ENCODE measurements around the gene MOB3B. TPM values are rescaled to one million over a fixed set of nuclear protein-coding genes. Genes with fewer than 3 reads are reported as not detected.
"Not testable (repeated sequence)": the region's sequence is repeated elsewhere in the genome, so short reads cannot be mapped to it uniquely, and the experiment has no call there.

The MOB3B gene
- polyA plus RNA-seq, 2 of the 4 experiments (the other 2 are of a cell fraction), result 6.0 to 6.4 TPM

DNA sequence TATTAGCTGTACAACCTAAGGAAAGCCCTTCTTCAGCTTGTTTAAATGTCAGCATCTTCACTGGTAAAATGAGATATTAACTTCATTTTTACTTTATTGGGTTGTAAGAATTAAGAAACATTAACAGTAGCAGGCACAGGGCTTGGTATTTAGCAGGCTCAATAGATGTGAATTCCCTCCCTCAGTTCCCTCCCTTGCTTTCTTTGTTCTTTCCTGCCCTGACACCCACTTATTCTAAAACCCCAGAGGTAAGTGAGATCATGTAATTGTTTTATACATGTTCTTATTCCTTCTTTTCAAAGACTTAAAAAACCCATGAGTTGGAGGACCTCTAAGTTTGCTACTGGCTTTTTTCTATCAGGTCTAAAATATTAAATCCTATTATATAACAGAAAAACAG is 78.9 kb downstream of the MOB3B start:
- no peak overlapping the region for H3K27ac ChIP-seq
- ATAC-seq (no peak), FAIRE-seq (no peak), DNase-seq (ENCODE audit: low read depth in 1 of 2, low spot score in 1 of 2) (no peak)
- CTCF ChIA-PET, result interaction anchor here (2.6 kb wide), 1 partner anchor 13 kb away, joined by 9 read pairs; no protein-coding TSS in a partner anchor
- H3K4me3 ChIP-seq, result no peak overlapping the region
- TF ChIP-seq, protein P1, sequence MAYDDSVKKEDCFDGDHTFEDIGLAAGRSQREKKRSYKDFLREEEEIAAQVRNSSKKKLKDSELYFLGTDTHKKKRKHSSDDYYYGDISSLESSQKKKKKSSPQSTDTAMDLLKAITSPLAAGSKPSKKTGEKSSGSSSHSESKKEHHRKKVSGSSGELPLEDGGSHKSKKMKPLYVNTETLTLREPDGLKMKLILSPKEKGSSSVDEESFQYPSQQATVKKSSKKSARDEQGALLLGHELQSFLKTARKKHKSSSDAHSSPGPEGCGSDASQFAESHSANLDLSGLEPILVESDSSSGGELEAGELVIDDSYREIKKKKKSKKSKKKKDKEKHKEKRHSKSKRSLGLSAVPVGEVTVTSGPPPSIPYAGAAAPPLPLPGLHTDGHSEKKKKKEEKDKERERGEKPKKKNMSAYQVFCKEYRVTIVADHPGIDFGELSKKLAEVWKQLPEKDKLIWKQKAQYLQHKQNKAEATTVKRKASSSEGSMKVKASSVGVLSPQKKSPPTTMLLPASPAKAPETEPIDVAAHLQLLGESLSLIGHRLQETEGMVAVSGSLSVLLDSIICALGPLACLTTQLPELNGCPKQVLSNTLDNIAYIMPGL (CRISPR knock-in tag; IDR thresholded peaks at IDR 0.05; ENCODE audit: borderline replicate concordance), result no peak
- no peak overlapping the region for H3K4me2 ChIP-seq
- POLR2A ChIA-PET, result no interaction called here
- H3K4me1 ChIP-seq, result 0 out of 3 replicates have a peak, but pooled peaks cover 3% of the 10 kb centered on the region
- no peaks in the 10 kb centered on the region for H3K9me3 ChIP-seq

DNA sequence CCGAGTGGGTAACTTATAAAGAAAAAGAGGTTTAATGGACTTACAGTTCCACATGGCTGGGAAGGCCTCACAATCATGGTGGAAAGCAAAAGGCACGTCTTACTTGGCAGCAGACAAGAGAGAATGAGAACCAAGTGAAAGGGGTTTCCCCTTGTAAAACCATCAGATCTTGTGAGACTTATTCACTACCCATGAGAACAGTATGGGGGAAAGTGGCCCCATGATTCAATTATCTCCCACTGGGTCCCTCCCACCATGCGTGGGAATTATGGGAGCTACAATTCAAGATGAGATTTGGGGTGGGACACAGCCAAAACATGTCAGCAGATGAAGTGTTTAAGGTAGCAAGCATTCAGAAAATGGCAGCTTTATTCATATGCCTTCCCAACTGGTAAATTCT is 81.3 kb downstream of the MOB3B start:
- H3K4me2 ChIP-seq; POLR2A ChIA-PET; FAIRE-seq; H3K9me3 ChIP-seq; H3K27ac ChIP-seq; H3K4me3 ChIP-seq; ATAC-seq; H3K4me1 ChIP-seq; DNase-seq (ENCODE audit: low read depth in 1 of 2, low spot score in 1 of 2): not testable (repeated sequence)
- CTCF ChIA-PET, result interaction anchor here (1.4 kb wide), 1 partner anchor 10 kb away, joined by 3 read pairs; no protein-coding TSS in a partner anchor
- WGBS (ENCODE audit: missing lambda C conversion rate), result 41% methylated on average over 3 of the region's 3 CpGs

DNA sequence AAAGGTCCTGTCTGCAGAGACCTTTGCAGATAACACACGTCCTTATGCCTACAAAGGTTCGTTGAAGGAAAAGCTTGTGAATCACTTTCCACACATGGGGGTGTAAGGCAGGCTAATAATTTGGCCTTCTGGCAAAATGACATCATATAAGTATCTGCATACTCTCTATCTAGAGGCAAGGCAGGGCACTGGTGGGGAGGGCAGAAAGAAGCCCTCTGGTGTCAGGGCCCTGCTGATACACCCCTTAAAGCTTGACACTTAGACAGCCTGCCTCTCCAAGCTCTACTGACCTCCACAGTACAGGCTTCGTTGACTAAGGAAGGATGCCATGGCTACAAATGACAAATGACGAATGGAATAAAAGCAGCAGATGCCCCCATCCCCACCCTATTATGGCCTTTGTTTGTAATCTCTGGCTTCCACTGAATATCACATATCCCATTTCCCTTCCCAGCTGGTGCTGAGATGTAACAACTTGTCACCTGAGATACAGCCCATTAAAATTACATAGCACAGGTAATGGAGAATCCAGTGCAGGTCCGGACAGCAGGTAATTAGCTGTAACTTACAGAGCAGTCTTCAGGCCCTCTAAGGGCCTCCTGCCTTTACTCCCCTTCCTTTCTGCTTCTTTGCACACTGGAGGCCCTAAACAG is 82.5 kb downstream of the MOB3B start:
- FAIRE-seq (no peak), DNase-seq (ENCODE audit: low read depth in 1 of 2, low spot score in 1 of 2) (no peak), ATAC-seq (peak; percentile 56 to 68; a peak in 3 of 6 replicates)
- ChIA-PET POLR2A (interaction anchor here (0.7 kb wide), 1 partner anchor 70 kb away, joined by 3 read pairs; no protein-coding TSS in a partner anchor), CTCF (interaction anchor here (0.6 to 1.2 kb wide), 6 partner anchors 13 to 114 kb away, joined by 3 to 5 read pairs (median 3); partner anchors contain the start of gene MOB3B)
- no peak overlapping the region for H3K4me2 ChIP-seq
- H3K9me3 ChIP-seq, result no peaks in the 10 kb centered on the region
- H3K4me3 ChIP-seq, result no peak overlapping the region
- H3K27ac ChIP-seq, result no peak overlapping the region
- TF ChIP-seq ESRRA (IDR thresholded peaks at IDR 0.05; ENCODE audit: borderline replicate concordance, low read length), result no peak
- TF ChIP-seq TP53 (CRISPR knock-in tag; IDR thresholded peaks at IDR 0.05), result no peak
- no peak for TF ChIP-seq ATOH8 (CRISPR knock-in tag; IDR thresholded peaks at IDR 0.05; ENCODE audit: low read depth)
- H3K4me1 ChIP-seq, result no peaks in the 10 kb centered on the region
- 55% methylated on average over 5 of the region's 5 CpGs for WGBS (ENCODE audit: missing lambda C conversion rate)

DNA sequence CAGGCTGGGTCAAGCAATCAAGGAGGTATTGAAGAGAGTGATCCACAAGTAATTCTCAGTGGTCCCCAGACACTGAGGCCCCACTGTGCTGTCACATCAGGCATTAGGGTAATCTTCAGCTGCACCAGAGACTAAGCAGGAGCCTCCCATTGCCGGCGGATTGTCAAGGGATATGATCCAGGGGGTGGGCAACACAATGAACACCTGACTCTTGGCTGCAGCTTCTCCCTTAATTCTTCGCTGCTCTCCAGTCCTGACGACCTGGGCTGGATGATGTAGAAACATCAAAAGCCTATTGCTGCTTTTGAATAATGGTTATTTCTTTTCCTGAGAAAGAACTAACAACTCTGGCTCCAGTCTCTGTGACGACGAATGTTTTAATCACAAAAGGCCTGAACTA is 83.9 kb downstream of the MOB3B start:
- no peaks in the 10 kb centered on the region for H3K4me1 ChIP-seq
- TF ChIP-seq EHMT2 (IDR thresholded peaks at IDR 0.05; ENCODE audit: low read depth), result no peak
- no peak for ATAC-seq
- H3K9me3 ChIP-seq, result no peaks in the 10 kb centered on the region
- POLR2A ChIA-PET, result no interaction called here
- no peak for FAIRE-seq
- CTCF ChIA-PET, result interaction anchor here (1.2 to 1.3 kb wide), 2 partner anchors 79 to 112 kb away, joined by 4 read pairs; partner anchors contain the start of gene IFNK
- no peak overlapping the region for H3K4me3 ChIP-seq
- H3K4me2 ChIP-seq, result no peak overlapping the region
- WGBS (ENCODE audit: missing lambda C conversion rate), result 73% methylated on average over 6 of the region's 6 CpGs
- no peak overlapping the region for H3K27ac ChIP-seq
- no peak for DNase-seq (ENCODE audit: low read depth in 1 of 2, low spot score in 1 of 2)

- WGBS (ENCODE audit: missing lambda C conversion rate), result 72% methylated on average over 5 of the region's 5 CpGs
Observed at GRCh38 chr9:27445057-27445595, 84.5 kb downstream of the MOB3B start.

More at GRCh38 chr9:27445057-27445595, 84.5 kb downstream of the MOB3B start:
- FAIRE-seq, result no peak
- TF ChIP-seq RCOR1 (IDR thresholded peaks at IDR 0.05; ENCODE audit: low read depth, low read length), result no peak
- TF ChIP-seq POLR2AphosphoS2 (conservative IDR thresholded peaks at IDR 0.05; ENCODE audit: low read length), result no peak
- TF ChIP-seq TP53 (CRISPR knock-in tag; IDR thresholded peaks at IDR 0.05), result no peak
- TF ChIP-seq CBX2 (IDR thresholded peaks at IDR 0.05; ENCODE audit: borderline replicate concordance, low read depth), result no peak
- no peak for TF ChIP-seq JUN (IDR thresholded peaks at IDR 0.05)
- TF ChIP-seq, protein P2, sequence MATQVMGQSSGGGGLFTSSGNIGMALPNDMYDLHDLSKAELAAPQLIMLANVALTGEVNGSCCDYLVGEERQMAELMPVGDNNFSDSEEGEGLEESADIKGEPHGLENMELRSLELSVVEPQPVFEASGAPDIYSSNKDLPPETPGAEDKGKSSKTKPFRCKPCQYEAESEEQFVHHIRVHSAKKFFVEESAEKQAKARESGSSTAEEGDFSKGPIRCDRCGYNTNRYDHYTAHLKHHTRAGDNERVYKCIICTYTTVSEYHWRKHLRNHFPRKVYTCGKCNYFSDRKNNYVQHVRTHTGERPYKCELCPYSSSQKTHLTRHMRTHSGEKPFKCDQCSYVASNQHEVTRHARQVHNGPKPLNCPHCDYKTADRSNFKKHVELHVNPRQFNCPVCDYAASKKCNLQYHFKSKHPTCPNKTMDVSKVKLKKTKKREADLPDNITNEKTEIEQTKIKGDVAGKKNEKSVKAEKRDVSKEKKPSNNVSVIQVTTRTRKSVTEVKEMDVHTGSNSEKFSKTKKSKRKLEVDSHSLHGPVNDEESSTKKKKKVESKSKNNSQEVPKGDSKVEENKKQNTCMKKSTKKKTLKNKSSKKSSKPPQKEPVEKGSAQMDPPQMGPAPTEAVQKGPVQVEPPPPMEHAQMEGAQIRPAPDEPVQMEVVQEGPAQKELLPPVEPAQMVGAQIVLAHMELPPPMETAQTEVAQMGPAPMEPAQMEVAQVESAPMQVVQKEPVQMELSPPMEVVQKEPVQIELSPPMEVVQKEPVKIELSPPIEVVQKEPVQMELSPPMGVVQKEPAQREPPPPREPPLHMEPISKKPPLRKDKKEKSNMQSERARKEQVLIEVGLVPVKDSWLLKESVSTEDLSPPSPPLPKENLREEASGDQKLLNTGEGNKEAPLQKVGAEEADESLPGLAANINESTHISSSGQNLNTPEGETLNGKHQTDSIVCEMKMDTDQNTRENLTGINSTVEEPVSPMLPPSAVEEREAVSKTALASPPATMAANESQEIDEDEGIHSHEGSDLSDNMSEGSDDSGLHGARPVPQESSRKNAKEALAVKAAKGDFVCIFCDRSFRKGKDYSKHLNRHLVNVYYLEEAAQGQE (IDR thresholded peaks at IDR 0.05), result no peak
- TF ChIP-seq ZC3H11A (IDR thresholded peaks at IDR 0.05), result no peak
- TF ChIP-seq SMC3 (IDR thresholded peaks at IDR 0.05), result no peak
- Histone ChIP-seq H3K4me1 (no peaks in the 10 kb centered on the region), H3K4me3 (no peak overlapping the region), H3K9me3 (no peaks in the 10 kb centered on the region), H3K27ac (no peak overlapping the region), H3K4me2 (no peak overlapping the region)
- CTCF ChIA-PET, result interaction anchor here (1.2 to 1.3 kb wide), 2 partner anchors 80 to 112 kb away, joined by 4 read pairs; partner anchors contain the start of gene IFNK
- no peak for ATAC-seq
- DNase-seq (ENCODE audit: low read depth in 1 of 2, low spot score in 1 of 2), result no peak
- POLR2A ChIA-PET, result interaction anchor here (0.6 kb wide), 1 partner anchor 413 kb away, joined by 3 read pairs; no protein-coding TSS in a partner anchor
